Upper lobe of right lung (tissue), 1 donor: Measurements from ENCODE around the gene RAD51B. TPM values are rescaled to one million over a fixed set of nuclear protein-coding genes. Genes with fewer than 3 reads are reported as not detected.
"Not testable (repeated sequence)": the region's sequence is repeated elsewhere in the genome, so short reads cannot be mapped to it uniquely, and the experiment has no call there.

Source experiments
- ATAC-seq: fragments of 200-7000 bp; cut with Tn5 transposase; one replicate; pipeline ENCODE4 v1.9.1; 2020; ENCODE audit warnings: mild to moderate bottlenecking, moderate library complexity
- DNase-seq: peaks from one replicate; pipeline ENCODE4 v3.0.0-alpha.2; 2020
- H3K27ac ChIP-seq: fragments of 200-600 bp; one replicate; pipeline ENCODE4 v1.8.0; 2022
- H3K27me3 ChIP-seq: fragments of 200-600 bp; one replicate; pipeline ENCODE4 v1.8.0; 2022; ENCODE audit warnings: mild to moderate bottlenecking
- H3K36me3 ChIP-seq: fragments of 200-600 bp; one replicate; pipeline ENCODE4 v1.8.0; 2022
- H3K4me1 ChIP-seq: fragments of 200-600 bp; one replicate; pipeline ENCODE4 v1.8.0; 2022
- H3K4me3 ChIP-seq: fragments of 200-600 bp; one replicate; pipeline ENCODE4 v1.8.0; 2022; ENCODE audit warnings: mild to moderate bottlenecking
- H3K9me3 ChIP-seq: fragments of 200-600 bp; one replicate; pipeline ENCODE4 v1.8.0; 2022
- intact Hi-C: fragments of 100-400 bp; cut with DNase I; formaldehyde crosslinking; loops from one replicate; pipeline ENCODE4 v1.11.0; 2022
- total RNA-seq: library from RNA; stranded (reverse); fragmentation: NEBNext Ultra II Directional; extraction: Animal tissue kit (Norgen Biotek cat#: 25700); gene quantifications from one replicate; pipeline ENCODE4 v1.2.1, GENCODE V29; 2021
- TF ChIP-seq, protein P1 (sequence below): fragments of 200-600 bp; IDR thresholded peaks from one replicate; pipeline ENCODE4 v1.8.0; 2022; ENCODE audit warnings: antibody characterized with exemption
- donor health status: DM: no; HTN: yes; CAD: no; lungs with severe emphysema.

Gene RAD51B
- total RNA-seq, 1 donor from 2014 or later: 11.5 TPM

DNA sequence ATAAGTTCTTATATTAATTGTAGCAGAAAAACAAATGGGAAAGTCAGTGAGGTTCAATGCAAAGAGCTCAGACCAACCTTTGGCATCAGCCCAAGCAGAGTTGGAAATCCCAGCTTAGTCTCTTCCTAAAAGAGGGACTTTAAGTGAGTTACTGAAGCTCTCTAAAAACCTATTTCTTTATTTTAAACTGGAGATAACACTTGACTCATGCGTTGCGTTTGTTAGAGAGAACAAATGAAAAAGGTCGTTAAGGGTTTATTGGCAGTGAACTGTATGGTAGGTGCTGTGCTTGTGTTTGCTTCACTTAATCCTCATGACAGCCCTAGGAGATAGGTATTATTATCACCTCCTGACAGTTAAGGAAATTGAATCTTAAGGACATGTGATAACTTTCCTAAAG lies 396.5 kb downstream of the RAD51B start:
- Histone ChIP-seq H3K27me3 (no peaks in the 10 kb centered on the region), H3K27ac (no peak overlapping the region), H3K36me3 (no peaks in the 10 kb centered on the region), H3K9me3 (no peaks in the 10 kb centered on the region), H3K4me3 (no peak overlapping the region), H3K4me1 (peaks cover 18% of the 10 kb centered on the region)
- ATAC-seq (no peak), DNase-seq (no peak)
- intact Hi-C loops: no loop called here
- TF ChIP-seq, protein P1, sequence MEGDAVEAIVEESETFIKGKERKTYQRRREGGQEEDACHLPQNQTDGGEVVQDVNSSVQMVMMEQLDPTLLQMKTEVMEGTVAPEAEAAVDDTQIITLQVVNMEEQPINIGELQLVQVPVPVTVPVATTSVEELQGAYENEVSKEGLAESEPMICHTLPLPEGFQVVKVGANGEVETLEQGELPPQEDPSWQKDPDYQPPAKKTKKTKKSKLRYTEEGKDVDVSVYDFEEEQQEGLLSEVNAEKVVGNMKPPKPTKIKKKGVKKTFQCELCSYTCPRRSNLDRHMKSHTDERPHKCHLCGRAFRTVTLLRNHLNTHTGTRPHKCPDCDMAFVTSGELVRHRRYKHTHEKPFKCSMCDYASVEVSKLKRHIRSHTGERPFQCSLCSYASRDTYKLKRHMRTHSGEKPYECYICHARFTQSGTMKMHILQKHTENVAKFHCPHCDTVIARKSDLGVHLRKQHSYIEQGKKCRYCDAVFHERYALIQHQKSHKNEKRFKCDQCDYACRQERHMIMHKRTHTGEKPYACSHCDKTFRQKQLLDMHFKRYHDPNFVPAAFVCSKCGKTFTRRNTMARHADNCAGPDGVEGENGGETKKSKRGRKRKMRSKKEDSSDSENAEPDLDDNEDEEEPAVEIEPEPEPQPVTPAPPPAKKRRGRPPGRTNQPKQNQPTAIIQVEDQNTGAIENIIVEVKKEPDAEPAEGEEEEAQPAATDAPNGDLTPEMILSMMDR: no peak

GRCh38 chr14:68216957-68217356 lies 397.4 kb downstream of the RAD51B start:
- peaks cover 9% of the 10 kb centered on the region for H3K4me1 ChIP-seq
- no peaks in the 10 kb centered on the region for H3K9me3 ChIP-seq
- intact Hi-C loops: no loop called here
- DNase-seq (no peak), ATAC-seq (no peak)
- no peak overlapping the region for H3K27ac ChIP-seq
- no peaks in the 10 kb centered on the region for H3K36me3 ChIP-seq
- H3K4me3 ChIP-seq: no peak overlapping the region
- TF ChIP-seq, protein P1: no peak
- H3K27me3 ChIP-seq: no peaks in the 10 kb centered on the region

GRCh38 chr14:68217791-68218340 lies 398.3 kb downstream of the RAD51B start:
- no peak overlapping the region for H3K4me3 ChIP-seq
- intact Hi-C loops: no loop called here
- no peaks in the 10 kb centered on the region for H3K9me3 ChIP-seq
- ATAC-seq: no peak
- no peak for DNase-seq
- H3K4me1 ChIP-seq: peaks cover 8% of the 10 kb centered on the region
- no peaks in the 10 kb centered on the region for H3K27me3 ChIP-seq
- H3K27ac ChIP-seq: no peak overlapping the region
- no peaks in the 10 kb centered on the region for H3K36me3 ChIP-seq
- TF ChIP-seq, protein P1: no peak

DNA sequence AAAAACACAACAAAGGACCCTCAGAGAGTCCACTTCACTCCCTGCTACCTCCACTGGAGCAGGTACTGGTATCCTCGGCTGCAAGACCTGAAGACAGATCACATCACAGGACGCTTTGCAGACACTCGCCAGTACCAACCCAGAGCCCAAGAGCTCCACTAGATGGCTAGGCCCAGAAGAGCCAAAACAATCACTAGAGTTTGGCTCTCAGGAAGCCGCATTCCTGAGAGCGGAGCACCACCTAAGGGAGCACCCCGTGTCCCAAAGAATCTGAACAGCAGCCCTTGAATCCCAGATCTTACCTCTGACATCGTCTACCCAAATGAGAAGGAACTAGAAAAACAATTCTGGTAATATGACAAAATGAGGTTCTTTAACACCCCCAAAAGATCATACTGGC lies 399.8 kb downstream of the RAD51B start:
- ATAC-seq (peak; percentile 61), DNase-seq (no peak)
- H3K27ac ChIP-seq: no peak overlapping the region
- H3K4me1 ChIP-seq: peaks cover 5% of the 10 kb centered on the region
- no peaks in the 10 kb centered on the region for H3K9me3 ChIP-seq
- TF ChIP-seq, protein P1: no peak
- no peak overlapping the region for H3K4me3 ChIP-seq
- H3K36me3 ChIP-seq: no peaks in the 10 kb centered on the region
- intact Hi-C loops: no loop called here
- no peaks in the 10 kb centered on the region for H3K27me3 ChIP-seq

GRCh38 chr14:68221046-68221445 lies 401.5 kb downstream of the RAD51B start:
- not testable (repeated sequence) for H3K27me3 ChIP-seq, H3K27ac ChIP-seq, H3K4me1 ChIP-seq, H3K9me3 ChIP-seq, ATAC-seq, H3K4me3 ChIP-seq, H3K36me3 ChIP-seq, DNase-seq
- intact Hi-C loops: loop anchor here (10.0 kb wide), 1 partner anchor 56 kb away; no protein-coding TSS in a partner anchor

DNA sequence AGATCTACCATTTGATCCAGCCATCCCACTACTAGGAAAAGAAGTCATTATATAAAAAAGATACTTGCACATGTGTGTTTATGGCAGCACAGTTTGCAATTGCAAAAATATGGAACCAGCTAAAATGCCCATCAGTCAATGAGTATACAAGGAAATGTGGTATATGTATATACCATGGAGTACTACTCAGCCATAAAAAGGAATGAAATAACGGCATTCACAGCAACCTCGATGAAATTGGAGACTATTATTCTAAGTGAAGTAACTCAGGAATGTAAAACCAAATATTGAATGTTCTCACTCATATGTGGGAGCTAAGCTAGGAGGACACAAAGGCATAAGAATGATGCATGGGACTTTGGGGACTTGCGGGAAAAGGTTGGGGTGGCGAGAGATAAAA lies 402.6 kb downstream of the RAD51B start:
- intact Hi-C loops: loop anchor here (10.0 kb wide), 1 partner anchor 57 kb away; no protein-coding TSS in a partner anchor

More for the DNA sequence above, 402.6 kb downstream of the RAD51B start:
- TF ChIP-seq, protein P1: no peak
- ATAC-seq (no peak), DNase-seq (no peak)
- H3K9me3 ChIP-seq: no peaks in the 10 kb centered on the region
- H3K36me3 ChIP-seq: no peaks in the 10 kb centered on the region
- no peaks in the 10 kb centered on the region for H3K27me3 ChIP-seq
- H3K4me3 ChIP-seq: no peak overlapping the region
- no peak overlapping the region for H3K27ac ChIP-seq
- no peaks in the 10 kb centered on the region for H3K4me1 ChIP-seq
